Measurements from ENCODE around the gene SMIM44. TPM values are rescaled to one million over a fixed set of nuclear protein-coding genes. Genes with fewer than 3 reads are reported as not detected.
"Not testable (repeated sequence)": the region's sequence is repeated elsewhere in the genome, so short reads cannot be mapped to it uniquely, and the experiment has no call there.

The SMIM44 gene
- total RNA-seq, 1 donor from 2014 or later: not detected

DNA sequence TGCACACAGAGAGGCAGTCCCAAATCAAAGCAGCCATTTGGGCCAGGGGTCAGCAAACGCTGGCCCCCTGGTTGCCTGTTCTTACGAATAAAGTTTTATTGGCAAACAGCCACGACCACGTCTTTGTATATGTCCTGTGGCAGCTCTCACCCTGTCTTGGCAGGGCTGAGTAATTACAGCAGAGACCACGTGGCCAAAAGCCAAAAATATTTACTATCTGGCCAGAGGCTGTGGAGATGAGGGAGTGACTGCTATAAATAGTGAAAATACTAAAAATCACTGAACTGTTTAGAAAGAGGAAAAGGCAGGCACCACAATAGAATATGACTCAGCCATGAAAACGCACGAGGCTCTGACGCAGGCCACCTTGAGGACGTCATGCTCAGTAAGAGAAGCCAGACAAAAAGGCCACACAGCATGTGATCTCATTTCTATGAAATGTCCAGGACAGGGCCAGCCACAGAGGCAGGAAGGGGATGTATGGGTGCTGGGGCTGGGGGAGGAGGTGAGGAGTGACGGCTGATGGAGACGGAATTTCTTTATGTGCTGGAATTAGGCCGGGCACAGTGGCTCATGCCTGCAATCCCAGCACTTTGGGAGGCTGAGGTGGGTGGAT, 32.3 kb downstream of the SMIM44 start:
- no peaks in the 10 kb centered on the region for H3K36me3 Mint-ChIP-seq
- no peaks in the 10 kb centered on the region for H3K79me2 ChIP-seq (ENCODE audit: low read depth)
- H3K27me3 Mint-ChIP-seq (ENCODE audit: insufficient read depth, low read depth): peaks cover 23% of the 10 kb centered on the region
- no peak for DNase-seq (ENCODE audit: low spot score)
- H4K20me1 ChIP-seq (ENCODE audit: low read depth): no peaks in the 10 kb centered on the region
- H3K4me3 Mint-ChIP-seq: no peak overlapping the region
- H2AFZ ChIP-seq (replicated peaks): no peak overlapping the region
- H3K27me3 ChIP-seq: no peaks in the 10 kb centered on the region
- no peaks in the 10 kb centered on the region for H3F3A ChIP-seq (ENCODE audit: low read depth)
- H3K9me3 Mint-ChIP-seq: no peaks in the 10 kb centered on the region
- no peak overlapping the region for H3K4me2 ChIP-seq
- H3K36me3 ChIP-seq: no peaks in the 10 kb centered on the region
- peaks cover 5% of the 10 kb centered on the region for H3K4me1 Mint-ChIP-seq
- H3K4me3 ChIP-seq: no peak overlapping the region
- H3K4me1 ChIP-seq: no peaks in the 10 kb centered on the region
- TF ChIP-seq EZH2 (IDR thresholded peaks at IDR 0.05) (no peak), EZH2phosphoT487 (IDR thresholded peaks at IDR 0.05) (no peak)
- TF ChIP-seq, protein P1, sequence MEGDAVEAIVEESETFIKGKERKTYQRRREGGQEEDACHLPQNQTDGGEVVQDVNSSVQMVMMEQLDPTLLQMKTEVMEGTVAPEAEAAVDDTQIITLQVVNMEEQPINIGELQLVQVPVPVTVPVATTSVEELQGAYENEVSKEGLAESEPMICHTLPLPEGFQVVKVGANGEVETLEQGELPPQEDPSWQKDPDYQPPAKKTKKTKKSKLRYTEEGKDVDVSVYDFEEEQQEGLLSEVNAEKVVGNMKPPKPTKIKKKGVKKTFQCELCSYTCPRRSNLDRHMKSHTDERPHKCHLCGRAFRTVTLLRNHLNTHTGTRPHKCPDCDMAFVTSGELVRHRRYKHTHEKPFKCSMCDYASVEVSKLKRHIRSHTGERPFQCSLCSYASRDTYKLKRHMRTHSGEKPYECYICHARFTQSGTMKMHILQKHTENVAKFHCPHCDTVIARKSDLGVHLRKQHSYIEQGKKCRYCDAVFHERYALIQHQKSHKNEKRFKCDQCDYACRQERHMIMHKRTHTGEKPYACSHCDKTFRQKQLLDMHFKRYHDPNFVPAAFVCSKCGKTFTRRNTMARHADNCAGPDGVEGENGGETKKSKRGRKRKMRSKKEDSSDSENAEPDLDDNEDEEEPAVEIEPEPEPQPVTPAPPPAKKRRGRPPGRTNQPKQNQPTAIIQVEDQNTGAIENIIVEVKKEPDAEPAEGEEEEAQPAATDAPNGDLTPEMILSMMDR (IDR thresholded peaks at IDR 0.05): no peak
- H3K27ac Mint-ChIP-seq: peak overlapping the region; percentile 51
- no peak overlapping the region for H3K27ac ChIP-seq
- H3K9me3 ChIP-seq (ENCODE audit: low read depth): no peaks in the 10 kb centered on the region
- H3K9ac ChIP-seq: no peak overlapping the region

DNA sequence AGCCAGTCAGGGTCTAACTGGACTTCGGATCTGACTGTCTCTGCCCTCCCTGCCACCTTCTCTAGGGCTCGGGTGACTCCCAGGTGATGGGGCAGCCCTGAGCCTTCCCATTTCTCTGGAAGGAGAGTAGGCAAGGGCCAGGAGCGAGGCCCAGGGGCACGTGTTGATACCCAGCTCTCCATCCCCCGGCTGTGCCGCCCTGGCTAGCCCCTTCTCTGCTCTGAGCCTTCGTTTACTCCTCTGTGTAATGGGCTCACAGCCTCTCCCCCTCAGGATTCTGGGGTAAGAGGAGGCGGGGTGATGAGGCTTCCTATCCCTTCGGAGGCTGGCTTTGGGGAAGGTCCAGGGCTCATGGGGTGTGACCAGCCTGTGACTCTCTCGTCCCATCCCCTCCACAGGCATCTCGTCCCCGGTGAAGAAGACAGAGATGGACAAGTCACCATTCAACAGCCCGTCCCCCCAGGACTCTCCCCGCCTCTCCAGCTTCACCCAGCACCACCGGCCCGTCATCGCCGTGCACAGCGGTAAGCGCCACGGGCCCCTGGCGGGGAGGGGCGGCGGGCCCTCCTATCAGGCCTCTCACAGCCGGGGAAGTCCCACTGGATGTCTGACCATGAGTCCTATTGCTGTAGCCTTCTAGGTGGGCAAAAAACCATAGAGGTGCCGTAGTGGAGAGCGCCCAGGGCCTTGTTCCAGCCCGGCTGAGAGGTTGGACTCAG, 34.5 kb downstream of the SMIM44 start:
- Histone ChIP-seq H3K36me3 (no peaks in the 10 kb centered on the region), H2AFZ (replicated peaks) (no peak overlapping the region), H3K4me2 (no peak overlapping the region), H3K27me3 (no peaks in the 10 kb centered on the region), H3K9ac (no peak overlapping the region), H4K20me1 (ENCODE audit: low read depth) (no peaks in the 10 kb centered on the region), H3K4me3 (no peak overlapping the region), H3F3A (ENCODE audit: low read depth) (peaks cover 15% of the 10 kb centered on the region), H3K4me1 (peaks cover 7% of the 10 kb centered on the region), H3K79me2 (ENCODE audit: low read depth) (no peaks in the 10 kb centered on the region), H3K9me3 (ENCODE audit: low read depth) (no peaks in the 10 kb centered on the region), H3K27ac (no peak overlapping the region)
- Mint-ChIP-seq H3K27ac (no peak overlapping the region), H3K4me1 (peaks cover 16% of the 10 kb centered on the region), H3K4me3 (no peak overlapping the region), H3K36me3 (no peaks in the 10 kb centered on the region), H3K27me3 (ENCODE audit: insufficient read depth, low read depth) (peaks cover 26% of the 10 kb centered on the region), H3K9me3 (no peaks in the 10 kb centered on the region)
- DNase-seq (ENCODE audit: low spot score): no peak
- TF ChIP-seq, protein P1 (IDR thresholded peaks at IDR 0.05): no peak
- TF ChIP-seq EZH2 (IDR thresholded peaks at IDR 0.05): no peak
- no peak for TF ChIP-seq EZH2phosphoT487 (IDR thresholded peaks at IDR 0.05)

DNA sequence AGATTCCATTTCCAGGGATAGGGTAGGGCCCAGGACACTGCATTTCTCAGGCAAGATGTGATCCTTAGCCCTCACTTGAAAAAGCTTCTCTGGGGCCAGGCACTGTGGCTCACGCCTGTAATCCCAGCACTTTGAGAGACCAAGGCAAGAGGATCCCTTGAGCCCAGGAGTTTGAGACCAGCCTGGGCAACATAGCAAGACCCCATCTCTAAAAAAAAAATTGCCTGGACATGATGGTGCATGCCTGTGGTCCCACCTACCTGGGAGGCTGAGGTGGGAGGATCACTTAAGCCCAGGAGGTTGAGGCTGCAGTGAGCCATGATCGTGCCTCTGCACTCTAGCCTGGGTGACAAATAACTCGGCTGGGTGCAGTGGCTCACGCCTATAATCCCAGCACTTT, 36.6 kb downstream of the SMIM44 start:
- H3K36me3 ChIP-seq: not testable (repeated sequence)
- peaks cover 27% of the 10 kb centered on the region for H3K27me3 Mint-ChIP-seq (ENCODE audit: insufficient read depth, low read depth)

DNA sequence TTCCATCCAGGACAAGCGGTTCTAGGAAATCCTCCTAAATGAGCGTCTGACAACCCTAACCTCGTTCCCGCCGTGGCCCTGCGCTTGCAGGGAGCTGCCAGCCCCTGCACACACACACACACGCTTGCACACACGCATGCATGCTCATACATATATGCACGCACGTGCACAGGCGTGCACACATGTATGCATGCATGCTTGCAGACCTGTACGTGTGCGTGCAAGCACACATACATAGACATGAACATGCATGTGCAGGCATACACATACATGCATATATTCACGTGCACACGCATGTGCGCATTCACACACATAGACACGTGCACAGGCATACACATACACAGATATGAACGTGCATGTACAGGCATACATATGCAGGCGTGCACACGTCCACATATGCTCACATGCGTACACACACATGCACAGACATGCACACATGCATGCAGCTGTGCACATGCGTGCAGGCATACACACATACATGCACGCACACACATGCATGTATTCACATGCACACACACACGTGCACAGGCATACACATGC, 38.5 kb downstream of the SMIM44 start:
- Mint-ChIP-seq H3K27me3 (ENCODE audit: insufficient read depth, low read depth) (peaks cover 21% of the 10 kb centered on the region), H3K36me3 (no peaks in the 10 kb centered on the region), H3K4me1 (peaks cover 19% of the 10 kb centered on the region), H3K4me3 (peak overlapping the region; percentile 78), H3K9me3 (no peaks in the 10 kb centered on the region), H3K27ac (no peak overlapping the region)
- Histone ChIP-seq H3K4me2 (peak overlapping the region; percentile 72), H3K27ac (peak overlapping the region; percentile 67), H3K9ac (no peak overlapping the region), H3F3A (ENCODE audit: low read depth) (peaks cover 18% of the 10 kb centered on the region), H3K27me3 (no peaks in the 10 kb centered on the region), H3K4me3 (peak overlapping the region; percentile 25), H2AFZ (replicated peaks) (no peak overlapping the region), H3K79me2 (ENCODE audit: low read depth) (no peaks in the 10 kb centered on the region), H3K9me3 (ENCODE audit: low read depth) (no peaks in the 10 kb centered on the region), H4K20me1 (ENCODE audit: low read depth) (no peaks in the 10 kb centered on the region), H3K36me3 (no peaks in the 10 kb centered on the region), H3K4me1 (peaks cover 16% of the 10 kb centered on the region)
- TF ChIP-seq EZH2phosphoT487 (IDR thresholded peaks at IDR 0.05): no peak
- TF ChIP-seq EZH2 (IDR thresholded peaks at IDR 0.05): no peak
- TF ChIP-seq, protein P1 (IDR thresholded peaks at IDR 0.05): no peak
- no peak for DNase-seq (ENCODE audit: low spot score)

More for the DNA sequence above, 36.6 kb downstream of the SMIM44 start:
- H3K9me3 ChIP-seq (ENCODE audit: low read depth); H3K27ac Mint-ChIP-seq; H3K4me3 ChIP-seq; H3K79me2 ChIP-seq (ENCODE audit: low read depth); H2AFZ ChIP-seq (replicated peaks); H4K20me1 ChIP-seq (ENCODE audit: low read depth); H3K27ac ChIP-seq; DNase-seq (ENCODE audit: low spot score); H3K27me3 ChIP-seq; H3K4me3 Mint-ChIP-seq; H3K9me3 Mint-ChIP-seq; H3K9ac ChIP-seq; H3K4me2 ChIP-seq; H3K36me3 Mint-ChIP-seq: not testable (repeated sequence)
- peaks cover 19% of the 10 kb centered on the region for H3K4me1 Mint-ChIP-seq
- Histone ChIP-seq H3K4me1 (peaks cover 16% of the 10 kb centered on the region), H3F3A (ENCODE audit: low read depth) (peaks cover 18% of the 10 kb centered on the region)
